OCI-M1 (cell line): ENCODE results near the gene OGDH.
"Not testable (repeated sequence)": the region's sequence is repeated elsewhere in the genome, so short reads cannot be mapped to it uniquely, and the experiment has no call there.

Experiments used
- DNase-seq: peaks from one replicate; lab custom pipeline; 2025; lab: John Stamatoyannopoulos, UW

Gene OGDH

GRCh38 chr7:44673324-44673723 lies 66.9 kb downstream of the OGDH start:
- no peak for DNase-seq

GRCh38 chr7:44673771-44674170 lies 67.3 kb downstream of the OGDH start:
- DNase-seq = no peak

DNA sequence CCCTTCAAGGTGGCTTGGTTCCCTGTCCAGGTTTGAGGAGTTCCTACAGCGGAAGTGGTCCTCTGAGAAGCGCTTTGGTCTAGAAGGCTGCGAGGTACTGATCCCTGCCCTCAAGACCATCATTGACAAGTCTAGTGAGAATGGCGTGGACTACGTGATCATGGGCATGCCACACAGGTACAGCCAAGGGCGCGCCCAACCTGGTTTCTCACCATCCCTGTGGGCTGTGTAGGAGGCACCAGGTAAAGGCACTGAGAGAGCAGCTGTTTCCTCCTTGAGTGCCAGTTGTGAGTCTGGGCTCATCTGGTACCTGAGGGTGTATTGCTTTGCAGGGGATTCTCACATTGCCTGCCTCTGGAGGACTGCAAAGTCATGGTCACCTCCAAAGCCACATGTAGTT lies 68.0 kb downstream of the OGDH start:
- DNase-seq = no peak

GRCh38 chr7:44676776-44677175 lies 70.3 kb downstream of the OGDH start:
- DNase-seq = no peak

DNA sequence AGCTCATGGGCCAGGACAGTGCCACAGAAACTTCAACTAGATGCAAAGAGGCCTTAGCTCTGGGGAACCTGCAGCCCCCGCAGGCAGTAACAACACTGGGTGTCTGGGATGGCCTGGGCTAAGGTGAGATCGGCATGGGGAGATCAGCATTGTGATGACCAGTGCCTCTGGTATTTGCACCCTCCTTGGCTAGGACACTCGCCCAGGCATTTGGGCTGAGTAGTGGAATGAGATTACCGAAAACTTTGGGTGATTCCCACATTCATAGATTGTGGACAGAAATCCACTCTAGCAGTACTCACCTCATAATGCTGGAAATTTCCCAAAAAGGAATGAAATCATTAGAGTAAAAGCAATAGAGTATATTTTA lies 71.7 kb downstream of the OGDH start:
- DNase-seq = no peak

GRCh38 chr7:44678471-44679179 lies 72.2 kb downstream of the OGDH start:
- DNase-seq = no peak

DNA sequence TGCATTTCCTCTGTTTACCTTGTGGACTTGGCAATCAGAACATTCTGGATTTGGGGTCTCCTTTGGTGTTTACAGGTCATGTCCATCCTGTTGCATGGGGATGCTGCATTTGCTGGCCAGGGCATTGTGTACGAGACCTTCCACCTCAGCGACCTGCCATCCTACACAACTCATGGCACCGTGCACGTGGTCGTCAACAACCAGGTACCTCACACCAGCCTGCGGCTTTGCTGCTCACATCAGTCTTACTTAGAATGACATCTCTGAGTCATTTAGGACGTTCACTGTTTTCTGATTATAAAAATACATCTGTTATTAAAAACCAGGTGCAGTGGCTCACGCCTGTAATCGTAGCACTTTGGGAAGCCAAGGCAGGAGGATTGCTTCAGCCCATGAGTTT lies 75.2 kb downstream of the OGDH start:
- no peak for DNase-seq

GRCh38 chr7:44685723-44686122 lies 79.3 kb downstream of the OGDH start:
- DNase-seq = no peak

DNA sequence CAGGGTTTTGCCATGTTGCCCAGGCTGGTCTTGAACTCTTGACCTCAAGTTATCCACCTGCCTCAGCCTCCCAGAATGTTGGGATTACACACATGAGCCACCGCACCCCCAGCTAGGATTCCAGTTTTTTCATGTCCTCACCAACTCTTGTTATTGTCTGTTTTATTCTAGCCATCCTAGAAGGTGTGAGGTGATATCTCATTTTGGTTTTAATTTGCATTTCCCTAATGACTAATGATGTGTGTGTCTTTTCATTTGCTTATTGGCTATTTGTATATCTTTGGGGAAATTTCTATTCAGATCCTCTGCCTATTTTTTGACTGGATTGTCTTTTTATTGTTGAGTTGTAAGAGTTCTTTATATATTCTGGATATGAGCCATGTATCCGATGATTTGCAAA lies 83.0 kb downstream of the OGDH start:
- DNase-seq = no peak

- DNase-seq = no peak
Measured at GRCh38 chr7:44693641-44694313, 87.3 kb downstream of the OGDH start.

- no peak for DNase-seq
Measured at GRCh38 chr7:44694326-44694725, 87.9 kb downstream of the OGDH start.

- no peak for DNase-seq
Measured at GRCh38 chr7:44694766-44695165, 88.3 kb downstream of the OGDH start.

DNA sequence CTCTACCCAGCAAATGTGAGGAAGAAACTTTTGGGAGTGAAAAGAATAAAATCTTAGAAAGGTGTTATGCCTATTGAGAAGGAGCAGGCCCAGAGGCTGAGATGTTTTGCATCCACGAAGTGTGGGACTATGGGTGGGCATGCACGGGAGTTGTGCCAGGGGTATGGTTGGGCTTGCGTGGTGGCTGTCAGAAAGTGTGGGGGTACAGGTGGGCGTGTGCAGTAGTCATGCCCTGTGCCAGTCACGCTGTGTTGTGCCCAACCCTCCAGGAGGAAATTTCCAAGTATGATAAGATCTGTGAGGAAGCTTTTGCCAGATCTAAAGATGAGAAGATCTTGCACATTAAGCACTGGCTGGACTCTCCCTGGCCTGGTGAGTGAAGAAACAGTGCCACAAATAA lies 89.3 kb downstream of the OGDH start:
- DNase-seq = no peak

DNA sequence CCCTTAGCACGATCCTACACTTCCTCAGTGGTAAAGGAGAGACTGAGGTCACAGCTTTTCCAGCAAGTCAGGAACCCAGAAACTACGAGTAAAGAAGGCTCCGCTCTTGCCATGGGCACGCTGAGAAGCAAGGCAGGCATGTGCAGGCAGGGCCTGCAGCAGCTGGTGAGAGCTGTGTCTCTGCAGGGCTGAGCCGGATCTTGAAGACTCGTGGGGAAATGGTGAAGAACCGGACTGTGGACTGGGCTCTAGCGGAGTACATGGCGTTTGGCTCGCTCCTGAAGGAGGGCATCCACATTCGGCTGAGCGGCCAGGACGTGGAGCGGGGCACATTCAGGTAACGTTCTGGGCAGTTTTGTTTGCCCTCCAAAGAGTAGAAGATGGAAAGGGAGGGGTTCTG lies 90.3 kb downstream of the OGDH start:
- DNase-seq = no peak

DNA sequence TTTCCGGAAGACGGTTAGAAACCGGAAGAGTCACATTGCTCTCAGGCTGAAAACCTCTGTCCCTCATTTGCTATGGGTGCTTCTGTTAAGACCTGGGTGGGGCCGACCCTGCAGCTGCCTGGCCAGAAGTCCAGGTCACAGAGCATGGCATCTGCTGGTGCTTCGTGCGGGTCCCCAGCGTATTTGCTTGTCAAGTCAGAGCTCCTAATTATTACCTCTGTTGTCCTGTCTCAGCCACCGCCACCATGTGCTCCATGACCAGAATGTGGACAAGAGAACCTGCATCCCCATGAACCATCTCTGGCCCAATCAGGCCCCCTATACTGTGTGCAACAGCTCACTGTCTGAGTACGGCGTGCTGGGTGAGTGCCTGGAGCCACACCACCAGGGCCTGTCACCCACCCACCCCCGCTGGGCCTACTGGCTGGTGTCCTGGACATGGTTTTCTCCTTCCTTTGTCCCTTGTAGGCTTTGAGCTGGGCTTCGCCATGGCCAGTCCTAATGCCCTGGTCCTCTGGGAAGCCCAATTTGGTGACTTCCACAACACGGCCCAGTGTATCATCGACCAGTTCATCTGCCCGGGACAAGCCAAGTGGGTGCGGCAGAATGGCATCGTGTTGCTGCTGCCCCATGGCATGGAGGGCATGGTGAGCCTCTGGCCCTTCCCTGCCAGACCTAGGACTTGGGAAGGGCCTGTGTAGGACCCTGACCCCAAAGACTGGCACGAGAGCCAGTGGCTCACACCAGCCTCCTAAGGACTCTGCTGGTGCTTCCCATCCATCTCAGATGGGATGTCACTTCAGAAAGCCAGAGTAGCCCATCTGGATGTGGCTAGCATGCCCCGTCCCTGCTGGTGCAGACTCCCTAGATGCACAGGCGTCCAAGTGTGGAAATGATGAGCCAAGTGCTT lies 91.0 kb downstream of the OGDH start:
- no peak for DNase-seq

GRCh38 chr7:44698046-44698580 lies 91.7 kb downstream of the OGDH start:
- DNase-seq = no peak

DNA sequence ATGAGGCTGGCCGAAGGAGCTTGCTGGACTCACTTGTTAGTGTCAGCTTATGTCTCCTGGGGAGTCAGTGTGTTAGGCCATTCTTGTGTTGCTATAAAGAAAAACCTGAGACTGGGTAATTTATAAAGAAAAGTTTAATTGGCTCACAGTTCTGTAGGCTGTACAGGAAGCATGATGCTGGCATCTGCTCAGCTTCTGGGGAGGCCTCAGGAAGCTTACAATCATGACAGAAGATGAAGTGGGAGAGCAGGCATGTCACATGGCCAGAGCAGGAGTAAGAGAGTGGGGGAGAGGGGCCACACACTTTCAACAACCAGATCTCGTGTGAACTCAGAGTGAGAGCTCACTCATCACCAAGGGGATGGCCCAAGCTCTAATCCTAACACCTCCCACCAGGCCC lies 93.2 kb downstream of the OGDH start:
- DNase-seq = not testable (repeated sequence)

DNA sequence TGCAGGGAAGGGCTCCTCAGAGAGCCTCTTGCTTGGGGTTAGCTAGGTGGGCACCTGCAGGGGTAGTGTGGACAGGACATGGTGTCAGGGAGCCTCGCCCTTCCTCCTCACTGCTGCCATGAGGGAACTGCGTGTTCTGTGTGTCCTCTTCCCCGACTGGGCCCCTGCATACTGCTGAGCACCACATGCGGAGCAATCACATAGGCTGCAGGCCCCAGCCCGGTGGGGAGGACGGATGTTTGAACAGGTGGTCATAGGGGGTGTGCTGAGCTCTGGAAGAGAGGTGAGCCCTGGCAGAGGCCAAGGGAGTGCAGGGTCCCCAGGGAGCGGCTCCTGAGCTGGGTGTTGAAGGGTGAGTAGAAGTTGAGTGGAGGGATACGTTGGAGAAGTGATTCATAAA lies 93.9 kb downstream of the OGDH start:
- no peak for DNase-seq

GRCh38 chr7:44703391-44703790 lies 97.0 kb downstream of the OGDH start:
- not testable (repeated sequence) for DNase-seq

DNA sequence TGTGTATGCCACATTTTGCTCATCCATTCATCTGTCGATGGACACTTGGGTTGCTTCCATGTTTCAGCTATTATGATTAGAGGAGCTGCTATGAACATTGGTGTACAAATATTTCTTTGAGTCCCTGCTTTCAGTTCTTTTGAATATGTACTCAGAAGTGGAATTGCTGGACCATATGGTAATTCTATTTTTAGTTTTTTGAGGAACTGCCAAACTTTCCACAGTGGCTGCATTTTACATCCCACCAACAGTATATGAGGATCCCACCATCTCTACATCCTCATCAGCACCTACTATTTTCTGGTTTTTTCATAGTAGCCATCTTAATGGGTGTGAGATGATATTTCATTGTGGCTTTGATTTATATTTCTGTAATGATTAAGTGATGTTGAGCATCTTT lies 97.5 kb downstream of the OGDH start:
- no peak for DNase-seq

GRCh38 chr7:44705434-44705833 lies 99.0 kb downstream of the OGDH start:
- DNase-seq = no peak

- no peak for DNase-seq
Measured at GRCh38 chr7:44706788-44707557, 100.5 kb downstream of the OGDH start.
